GM23338 (cell line): Measurements from ENCODE around the gene YTHDC2. TPM values are rescaled to one million over a fixed set of nuclear protein-coding genes. Genes with fewer than 3 reads are reported as not detected.

Experiments
- ATAC-seq: fragments of 200-7000 bp; cut with Tn5 transposase; 3 replicates; pipeline ENCODE4 v1.9.1; 2020
- DNase-seq: peaks from one replicate; pipeline ENCODE4 v3.0.0-alpha.2; 2015; ENCODE audit warnings: low spot score
- H2AFZ ChIP-seq: fragments of 200-600 bp; sonication (generic); 2 replicates; pipeline ENCODE4 v1.8.0; 2016; ENCODE audit warnings: antibody characterized with exemption, mild to moderate bottlenecking, moderate library complexity
- H3F3A ChIP-seq: fragments of 200-600 bp; sonication (generic); replicated peaks from 2 replicates; pipeline ENCODE4 v1.8.0; 2017; ENCODE audit warnings: antibody characterized with exemption, mixed run types, low read depth
- H3K27ac ChIP-seq: fragments of 200-600 bp; sonication (generic); 2 replicates; pipeline ENCODE4 v1.6.1; 2016; ENCODE audit warnings: low read depth
- H3K27me3 ChIP-seq: fragments of 200-600 bp; sonication (generic); 2 replicates; pipeline ENCODE4 v1.8.0; 2016; ENCODE audit warnings: mild to moderate bottlenecking, mixed run types, moderate library complexity; ENCODE audit not compliant: insufficient read depth
- H3K36me3 ChIP-seq: fragments of 200-600 bp; sonication (generic); 2 replicates; pipeline ENCODE4 v1.8.0; 2016; ENCODE audit warnings: mild to moderate bottlenecking; ENCODE audit not compliant: insufficient read depth
- H3K4me1 ChIP-seq: fragments of 200-600 bp; sonication (generic); 2 replicates; pipeline ENCODE4 v1.8.0; 2016; ENCODE audit warnings: mild to moderate bottlenecking, moderate library complexity; ENCODE audit not compliant: insufficient read depth
- H3K4me2 ChIP-seq: fragments of 200-600 bp; sonication (generic); 2 replicates; pipeline ENCODE4 v1.7.1; 2017; ENCODE audit warnings: mixed run types
- H3K4me3 ChIP-seq: fragments of 200-600 bp; sonication (generic); 2 replicates; pipeline ENCODE4 v1.6.1; 2016; ENCODE audit warnings: mixed run types
- H3K79me2 ChIP-seq: fragments of 200-600 bp; sonication (generic); replicated peaks from 2 replicates; pipeline ENCODE4 v1.8.0; 2017; ENCODE audit warnings: mild to moderate bottlenecking; ENCODE audit not compliant: insufficient read depth
- H3K9me2 ChIP-seq: fragments of 200-600 bp; sonication (generic); 2 replicates; pipeline ENCODE4 v1.8.0; 2017; ENCODE audit not compliant: insufficient read depth
- H4K20me1 ChIP-seq: fragments of 200-600 bp; sonication (generic); replicated peaks from 2 replicates; pipeline ENCODE4 v1.8.0; 2017; ENCODE audit warnings: mild to moderate bottlenecking; ENCODE audit not compliant: insufficient read depth
- H3K27ac Mint-ChIP-seq: 2 replicates; pipeline ENCODE4 v1.8.0; 2020; ENCODE audit warnings: inconsistent platforms, mild to moderate bottlenecking, moderate library complexity, mixed read lengths
- H3K27me3 Mint-ChIP-seq: 3 replicates; pipeline ENCODE4 v1.8.0; 2022; ENCODE audit warnings: low read depth, mild to moderate bottlenecking, moderate library complexity, mixed read lengths, inconsistent platforms; ENCODE audit not compliant: insufficient read depth, poor library complexity
- H3K36me3 Mint-ChIP-seq: 3 replicates; pipeline ENCODE4 v1.8.0; 2021; ENCODE audit warnings: low read depth, mild to moderate bottlenecking, inconsistent platforms, moderate library complexity, mixed read lengths
- H3K4me1 Mint-ChIP-seq: 3 replicates; pipeline ENCODE4 v1.8.0; 2020; ENCODE audit warnings: mild to moderate bottlenecking, inconsistent platforms, mixed read lengths
- H3K4me3 Mint-ChIP-seq: 3 replicates; pipeline ENCODE4 v1.8.0; 2021; ENCODE audit warnings: moderate library complexity, mild to moderate bottlenecking, inconsistent platforms, mixed read lengths
- H3K9me3 Mint-ChIP-seq: 3 replicates; pipeline ENCODE4 v1.8.0; 2020; ENCODE audit warnings: moderate library complexity, mild to moderate bottlenecking, inconsistent platforms, mixed read lengths
- CTCF ChIP-seq, 2 experiments: fragments of 200-600 bp in 1 of 2; sonication (generic) in 1 of 2; conservative IDR thresholded peaks; 2 replicates each; pipeline versions ENCODE4 v1.5.1 to v1.6.1; 2016 to 2017; ENCODE audit warnings: antibody characterized with exemption in 2 of 2, low read depth in 2 of 2, mild to moderate bottlenecking in 2 of 2, moderate library complexity in 1 of 2
- ETS1 ChIP-seq: IDR thresholded peaks from 2 replicates; pipeline ENCODE4 v1.6.1; 2016; ENCODE audit warnings: antibody characterized with exemption
- EZH2 ChIP-seq: fragments of 200-600 bp; sonication (generic); IDR thresholded peaks from one replicate; pipeline ENCODE4 v1.8.0; 2017; ENCODE audit warnings: antibody characterized with exemption, mild to moderate bottlenecking, low read depth; ENCODE audit not compliant: unreplicated experiment
- EZH2phosphoT487 ChIP-seq: fragments of 200-600 bp; sonication (generic); IDR thresholded peaks from one replicate; pipeline ENCODE4 v1.8.1; 2018; ENCODE audit warnings: antibody characterized with exemption; ENCODE audit not compliant: unreplicated experiment
- JUNB ChIP-seq: IDR thresholded peaks from one replicate; pipeline ENCODE4 v1.6.1; 2016; ENCODE audit warnings: antibody characterized with exemption; ENCODE audit not compliant: unreplicated experiment
- NANOG ChIP-seq: IDR thresholded peaks from 2 replicates; pipeline ENCODE4 v1.6.1; 2016; ENCODE audit warnings: antibody characterized with exemption, borderline replicate concordance
- POLR2AphosphoS5 ChIP-seq: IDR thresholded peaks from 2 replicates; pipeline ENCODE4 v1.6.1; 2016; ENCODE audit warnings: antibody characterized with exemption, low read depth
- STAT1 ChIP-seq: IDR thresholded peaks from one replicate; pipeline ENCODE4 v1.6.1; 2016; ENCODE audit warnings: antibody characterized with exemption; ENCODE audit not compliant: unreplicated experiment
- ZNF114 ChIP-seq: fragments of 250-450 bp; sonication (Bioruptor Pico); IDR thresholded peaks from 2 replicates; pipeline ENCODE4 v1.5.0; 2020; ENCODE audit warnings: mild to moderate bottlenecking, moderate library complexity
- ZNF462 ChIP-seq: fragments of 250-450 bp; sonication (Bioruptor Pico); IDR thresholded peaks from 2 replicates; pipeline ENCODE4 v1.5.0; 2020; ENCODE audit warnings: mild to moderate bottlenecking, moderate library complexity
- polyA plus RNA-seq: library from polyadenylated mRNA; unstranded; fragments of >200 nt; fragmentation: Nextera tagmentation; extraction: Ambion mirVana; gene quantifications from 2 replicates; pipeline ENCODE4 v1.2.1, GENCODE V29; 2016
- total RNA-seq: library from RNA; depleted of rRNA; stranded (reverse); fragments of >200 nt; shearing (Covaris generic); gene quantifications from 2 replicates; pipeline ENCODE4 v1.2.3, GENCODE V29; 2014

The YTHDC2 gene
- total and polyA plus RNA-seq, 2 experiments from 2014 or later, result 19.9 to 33.9 TPM

DNA sequence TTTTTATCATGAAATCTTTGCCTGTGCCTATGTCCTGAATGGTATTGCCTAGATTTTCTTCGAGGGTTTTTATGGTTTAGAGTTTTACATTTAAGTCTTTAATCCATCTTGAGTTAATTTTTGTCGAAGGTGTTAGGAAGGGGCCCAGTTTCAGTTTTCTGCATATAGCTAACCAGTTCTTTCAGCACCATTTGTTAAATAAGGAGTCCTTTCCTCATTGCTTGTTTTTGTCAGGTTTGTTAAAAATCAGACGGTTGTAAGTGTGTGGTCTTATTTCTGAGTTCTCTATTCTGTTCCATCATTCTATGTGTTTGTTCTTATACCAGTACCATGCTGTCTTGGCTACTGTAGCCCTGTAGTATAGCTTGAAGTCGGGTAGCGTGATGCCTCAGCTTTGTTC lies 55.9 kb downstream of the YTHDC2 start:
- no peak overlapping the region for H3K27ac Mint-ChIP-seq
- Histone ChIP-seq H4K20me1 (no peaks in the 10 kb centered on the region), H2AFZ (no peak overlapping the region), H3K4me1 (no peaks in the 10 kb centered on the region), H3F3A (no peaks in the 10 kb centered on the region), H3K4me3 (no peak overlapping the region), H3K79me2 (no peaks in the 10 kb centered on the region), H3K36me3 (0 out of 2 replicates have a peak, but pooled peaks cover 4% of the 10 kb centered on the region), H3K27ac (no peak overlapping the region), H3K9me2 (no peaks in the 10 kb centered on the region; the same call in 1 of the 2 replicates), H3K4me2 (no peak overlapping the region), H3K27me3 (no peaks in the 10 kb centered on the region)
- TF ChIP-seq EZH2phosphoT487 (no peak), STAT1 (no peak)
- no peaks in the 10 kb centered on the region; the same call in 2 of the 3 replicates for H3K9me3 Mint-ChIP-seq
- no peaks in the 10 kb centered on the region for H3K27me3 Mint-ChIP-seq
- no peaks in the 10 kb centered on the region for H3K4me1 Mint-ChIP-seq
- H3K4me3 Mint-ChIP-seq, result no peak overlapping the region
- no peak for ATAC-seq
- peaks cover 43% of the 10 kb centered on the region for H3K36me3 Mint-ChIP-seq
- DNase-seq, result no peak

GRCh38 chr5:113572716-113573115 lies 59.2 kb downstream of the YTHDC2 start:
- Histone ChIP-seq H3F3A (no peaks in the 10 kb centered on the region), H3K79me2 (no peaks in the 10 kb centered on the region), H4K20me1 (no peaks in the 10 kb centered on the region), H2AFZ (no peak overlapping the region), H3K9me2 (no peaks in the 10 kb centered on the region; the same call in 1 of the 2 replicates), H3K27ac (no peak overlapping the region), H3K4me2 (no peak overlapping the region), H3K4me3 (no peak overlapping the region), H3K36me3 (0 out of 2 replicates have a peak, but pooled peaks cover 4% of the 10 kb centered on the region), H3K27me3 (no peaks in the 10 kb centered on the region), H3K4me1 (no peaks in the 10 kb centered on the region)
- no peak for ATAC-seq
- H3K27me3 Mint-ChIP-seq, result no peaks in the 10 kb centered on the region
- no peak overlapping the region for H3K27ac Mint-ChIP-seq
- DNase-seq, result no peak
- peaks cover 43% of the 10 kb centered on the region for H3K36me3 Mint-ChIP-seq
- H3K4me1 Mint-ChIP-seq, result no peaks in the 10 kb centered on the region
- H3K9me3 Mint-ChIP-seq, result no peaks in the 10 kb centered on the region; the same call in 2 of the 3 replicates
- no peak overlapping the region for H3K4me3 Mint-ChIP-seq
- no peak for TF ChIP-seq POLR2AphosphoS5
- TF ChIP-seq JUNB, result no peak
- TF ChIP-seq NANOG, result no peak
- no peak for TF ChIP-seq EZH2
- no peak for TF ChIP-seq ETS1
- no peak for TF ChIP-seq ZNF114 (CRISPR knock-in tag)
- no peak for TF ChIP-seq STAT1
- no peak for TF ChIP-seq CTCF (conservative IDR thresholded peaks at IDR 0.05; ENCODE audit: low read depth in 2 of 2)
- no peak for TF ChIP-seq ZNF462 (CRISPR knock-in tag)
